Lung (tissue), 12 donors: Measurements from ENCODE around the gene MICU1. TPM values are rescaled to one million over a fixed set of nuclear protein-coding genes. Genes with fewer than 3 reads are reported as not detected.

Source experiments
- ATAC-seq: fragments of 200-7000 bp; cut with Tn5 transposase; one replicate; pipeline ENCODE4 v1.9.1; 2020; ENCODE audit warnings: moderate number of reproducible peaks; ENCODE audit not compliant: insufficient read depth, low FRiP score
- DNase-seq, 3 donors: peaks; one replicate each; pipeline ENCODE4 v3.0.0-alpha.2; 2013 to 2017
- H3K27ac ChIP-seq, 2 donors: one replicate each; pipeline ENCODE4 v1.5.1; 2013; ENCODE audit warnings: mild to moderate bottlenecking in 2 of 2, moderate library complexity in 2 of 2, control low read depth in 1 of 2, inconsistent platforms in 1 of 2, low read depth in 1 of 2, low read length in 1 of 2
- H3K27me3 ChIP-seq, 3 donors: one replicate each; pipeline ENCODE4 v1.5.1; 2013; ENCODE audit warnings: low read length in 2 of 3; ENCODE audit not compliant: control insufficient read depth in 3 of 3, insufficient read depth in 3 of 3
- H3K36me3 ChIP-seq, 4 donors: one replicate each; pipeline ENCODE4 v1.5.1; 2013; ENCODE audit warnings: low read length in 4 of 4, mild to moderate bottlenecking in 1 of 4, moderate library complexity in 1 of 4; ENCODE audit not compliant: control insufficient read depth in 4 of 4, insufficient read depth in 4 of 4
- H3K4me1 ChIP-seq, 5 donors: one replicate each; pipeline ENCODE4 v1.5.1; 2013; ENCODE audit warnings: low read length in 5 of 5, mild to moderate bottlenecking in 2 of 5, moderate library complexity in 1 of 5; ENCODE audit not compliant: control insufficient read depth in 5 of 5, insufficient read depth in 5 of 5
- H3K4me3 ChIP-seq: one replicate; pipeline ENCODE4 v1.5.1; 2013; ENCODE audit warnings: mild to moderate bottlenecking, control low read depth, moderate library complexity
- H3K9ac ChIP-seq, 2 donors: one replicate each; pipeline ENCODE4 v1.5.1; 2013; ENCODE audit warnings: low read length in 2 of 2, control low read depth in 1 of 2; ENCODE audit not compliant: insufficient read depth in 1 of 2
- H3K9me3 ChIP-seq, 4 donors: one replicate each; pipeline ENCODE4 v1.5.1; 2013; ENCODE audit warnings: low read length in 3 of 4, mild to moderate bottlenecking in 1 of 4, moderate library complexity in 1 of 4; ENCODE audit not compliant: control insufficient read depth in 4 of 4, insufficient read depth in 3 of 4
- CTCF ChIP-seq: IDR thresholded peaks from 2 replicates; pipeline ENCODE4 v1.5.1; 2012; ENCODE audit warnings: mild to moderate bottlenecking; ENCODE audit errors: control extremely low read depth, extremely low read depth
- WGBS, 2 donors: extraction: QIAGEN DNeasy Blood & Tissue Kit; methylation state at CpG; one replicate each; pipeline ENCODE4 v1.1.7; 2013; 5-methylcytosine and 5-hydroxymethylcytosine counted together
- polyA plus RNA-seq, 2 donors: library from polyadenylated mRNA; stranded (reverse); fragments of 200-250 nt; gene quantifications; one replicate each; pipeline ENCODE4 v1.2.1, GENCODE V29; 2013
- total RNA-seq, 2 donors: library from RNA; depleted of rRNA in 1 of 2; stranded (reverse); fragments of >200 nt in 1 of 2; gene quantifications; one replicate each; pipeline ENCODE4 v1.2.1, GENCODE V29; 2014 to 2021
- donor health status: control.
- donor health status: control.
- donor health status: Bipolar disorder and iron deficiency.
- donor health status: healthy.
- donor health status: DM: yes; HTN: yes; CAD: no.

The MICU1 gene
- total and polyA plus RNA-seq, 4 donors: 41.9 to 86.4 (median 43.2) TPM

GRCh38 chr10:72523932-72524396 is 101.9 kb downstream of the MICU1 start:
- no peaks in the 10 kb centered on the region for H3K9me3 ChIP-seq
- no peaks in the 10 kb centered on the region for H3K4me1 ChIP-seq
- H3K4me3 ChIP-seq: no peak overlapping the region
- no peaks in the 10 kb centered on the region for H3K27me3 ChIP-seq
- no peak for DNase-seq
- WGBS, 2 donors: 88 to 95% methylated on average over 3 of the region's 3 CpGs
- no peak overlapping the region for H3K9ac ChIP-seq
- H3K36me3 ChIP-seq: no peaks in the 10 kb centered on the region
- TF ChIP-seq CTCF: no peak
- no peak overlapping the region for H3K27ac ChIP-seq
- ATAC-seq: no peak

GRCh38 chr10:72523062-72523461 is 102.8 kb downstream of the MICU1 start:
- Histone ChIP-seq H3K4me3 (no peak overlapping the region), H3K4me1 (no peaks in the 10 kb centered on the region), H3K27me3 (no peaks in the 10 kb centered on the region), H3K9ac (no peak overlapping the region), H3K36me3 (no peaks in the 10 kb centered on the region), H3K27ac (no peak overlapping the region), H3K9me3 (no peaks in the 10 kb centered on the region)
- DNase-seq (no peak), ATAC-seq (no peak)
- TF ChIP-seq CTCF: no peak
- 96% methylated on average over 5 of the region's 5 CpGs for WGBS, 2 donors

- no peak for TF ChIP-seq CTCF
- Histone ChIP-seq H3K36me3 (no peaks in the 10 kb centered on the region), H3K9me3 (no peaks in the 10 kb centered on the region), H3K9ac (no peak overlapping the region), H3K4me3 (no peak overlapping the region), H3K27me3 (no peaks in the 10 kb centered on the region), H3K27ac (no peak overlapping the region), H3K4me1 (no peaks in the 10 kb centered on the region)
- ATAC-seq: no peak
- WGBS, 2 donors: 97 to 98% methylated on average over 8 of the region's 8 CpGs
- no peak for DNase-seq
These were observed 108.6 kb downstream of the MICU1 start for GRCh38 chr10:72517244-72517643.

GRCh38 chr10:72515455-72515854 is 110.4 kb downstream of the MICU1 start:
- Histone ChIP-seq H3K9me3 (no peaks in the 10 kb centered on the region), H3K27ac (no peak overlapping the region), H3K36me3 (no peaks in the 10 kb centered on the region), H3K4me1 (no peaks in the 10 kb centered on the region), H3K9ac (no peak overlapping the region), H3K4me3 (no peak overlapping the region), H3K27me3 (no peaks in the 10 kb centered on the region)
- TF ChIP-seq CTCF: no peak
- ATAC-seq (no peak), DNase-seq (no peak)
- 90 to 91% methylated on average over 2 of the region's 2 CpGs for WGBS, 2 donors
